Transverse colon (tissue), 4 donors: ENCODE measurements around the gene TMEM269.

ENCODE experiments used
- CTCF ChIP-seq, 5 experiments: fragments of 200-600 bp in 3 of 5; fragments of 450-650 bp in 2 of 5; sonication (generic) in 3 of 5; IDR thresholded peaks; 1 replicate in 2 of 5; 2 replicates in 3 of 5; pipeline ENCODE4 v1.5.1; 2016 to 2017; ENCODE audit warnings: antibody characterized with exemption in 5 of 5, inconsistent platforms in 3 of 5, mild to moderate bottlenecking in 2 of 5, moderate library complexity in 1 of 5
- EP300 ChIP-seq: sonication (generic); formaldehyde crosslinking; IDR thresholded peaks from one replicate; pipeline ENCODE4 v1.6.1; 2017; ENCODE audit warnings: antibody characterized with exemption, low read depth
- POLR2AphosphoS5 ChIP-seq, 3 donors: sonication (generic); formaldehyde crosslinking; IDR thresholded peaks; one replicate each; pipeline ENCODE4 v1.6.1; 2016; ENCODE audit warnings: antibody characterized with exemption in 3 of 3

- TF ChIP-seq EP300 (no peak), POLR2AphosphoS5 (IDR thresholded peaks at IDR 0.05) (no peak), CTCF (IDR thresholded peaks at IDR 0.05) (no peak)
Measured at GRCh38 chr1:42783092-42783491, 1.7 kb upstream of the TMEM269 start.
